RWPE2 (cell line): ENCODE measurements around the gene ARPP21.
A peak's percentile ranks its signal among the peaks of the same experiment; 100 is the strongest.

Experiments used
- ATAC-seq: fragments of 200-7000 bp; cut with Tn5 transposase; 3 replicates; pipeline ENCODE4 v1.9.1; 2021; ENCODE audit warnings: low read depth
- DNase-seq: peaks from one replicate; pipeline ENCODE4 v3.0.0-alpha.2; 2020; ENCODE audit warnings: low spot score
- H3K27ac ChIP-seq: fragments of 450-650 bp; 2 replicates; pipeline ENCODE4 v1.5.1; 2017; ENCODE audit warnings: mild to moderate bottlenecking; ENCODE audit not compliant: poor library complexity, severe bottlenecking
- H3K27me3 ChIP-seq: fragments of 250-450 bp; sonication (Bioruptor Pico); 2 replicates; pipeline ENCODE4 v1.5.1; 2021; ENCODE audit warnings: mild to moderate bottlenecking, moderate library complexity; ENCODE audit not compliant: insufficient read depth, poor library complexity, severe bottlenecking
- H3K36me3 ChIP-seq: fragments of 250-450 bp; sonication (Bioruptor Pico); 2 replicates; pipeline ENCODE4 v1.5.1; 2020; ENCODE audit warnings: low read depth, mild to moderate bottlenecking, moderate library complexity
- H3K4me1 ChIP-seq: fragments of 250-450 bp; sonication (Bioruptor Pico); 2 replicates; pipeline ENCODE4 v1.5.1; 2021; ENCODE audit warnings: mild to moderate bottlenecking, moderate library complexity; ENCODE audit not compliant: insufficient read depth, poor library complexity, severe bottlenecking
- H3K4me3 ChIP-seq: fragments of 250-450 bp; sonication (Bioruptor Pico); 2 replicates; pipeline ENCODE4 v1.5.1; 2021; ENCODE audit warnings: mild to moderate bottlenecking, moderate library complexity; ENCODE audit not compliant: severe bottlenecking
- H3K9me3 ChIP-seq: fragments of 250-450 bp; sonication (Bioruptor Pico); 2 replicates; pipeline ENCODE4 v1.5.1; 2021; ENCODE audit warnings: mild to moderate bottlenecking, moderate library complexity; ENCODE audit not compliant: severe bottlenecking
- TF ChIP-seq, protein P1 (sequence below): fragments of 450-650 bp; IDR thresholded peaks from one replicate; pipeline ENCODE4 v1.5.1; 2017; ENCODE audit warnings: mild to moderate bottlenecking, moderate library complexity; ENCODE audit not compliant: poor library complexity, severe bottlenecking

ARPP21 gene

DNA sequence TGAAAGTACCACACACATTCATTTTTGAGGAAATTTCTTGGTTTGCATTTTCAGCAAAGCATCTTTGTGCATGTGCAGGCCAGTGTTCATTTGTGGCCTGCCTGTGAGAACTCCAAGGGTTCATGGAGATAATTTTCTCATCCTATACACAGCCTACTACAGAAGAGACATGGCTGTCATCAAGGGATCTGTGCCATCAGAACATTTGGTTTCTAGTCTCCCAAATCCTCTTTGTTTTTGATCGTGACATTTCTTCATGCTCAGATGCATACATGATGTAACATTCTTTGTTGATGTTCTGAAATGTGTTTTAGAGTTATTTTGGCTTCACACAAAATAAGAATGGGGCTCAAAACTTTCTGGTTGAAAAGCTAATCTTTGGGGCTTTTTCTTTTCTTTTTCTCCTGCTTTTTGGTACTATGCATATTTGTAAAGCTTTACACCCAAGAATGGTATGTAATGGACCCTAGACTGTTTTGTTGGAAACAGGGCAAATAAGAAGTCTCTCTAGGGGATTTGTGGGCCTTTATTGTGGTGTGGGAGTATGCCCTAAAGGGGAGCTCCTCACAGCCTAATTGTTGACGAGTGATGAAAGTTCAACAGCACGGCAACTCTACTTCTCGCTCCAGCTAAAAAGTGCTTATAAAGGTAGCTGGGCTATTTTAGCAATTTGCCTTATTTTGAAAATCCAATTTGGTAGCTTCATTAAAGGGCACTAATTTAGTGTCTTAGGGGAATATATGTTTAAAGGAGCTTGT lies 3.2 kb upstream of the ARPP21 start:
- DNase-seq = no peak
- no peak for ATAC-seq
- Histone ChIP-seq H3K4me3 (no peak overlapping the region), H3K4me1 (no peaks in the 10 kb centered on the region), H3K36me3 (no peaks in the 10 kb centered on the region), H3K27ac (no peak overlapping the region), H3K27me3 (peaks cover 37% of the 10 kb centered on the region), H3K9me3 (no peaks in the 10 kb centered on the region)
- TF ChIP-seq, protein P1, sequence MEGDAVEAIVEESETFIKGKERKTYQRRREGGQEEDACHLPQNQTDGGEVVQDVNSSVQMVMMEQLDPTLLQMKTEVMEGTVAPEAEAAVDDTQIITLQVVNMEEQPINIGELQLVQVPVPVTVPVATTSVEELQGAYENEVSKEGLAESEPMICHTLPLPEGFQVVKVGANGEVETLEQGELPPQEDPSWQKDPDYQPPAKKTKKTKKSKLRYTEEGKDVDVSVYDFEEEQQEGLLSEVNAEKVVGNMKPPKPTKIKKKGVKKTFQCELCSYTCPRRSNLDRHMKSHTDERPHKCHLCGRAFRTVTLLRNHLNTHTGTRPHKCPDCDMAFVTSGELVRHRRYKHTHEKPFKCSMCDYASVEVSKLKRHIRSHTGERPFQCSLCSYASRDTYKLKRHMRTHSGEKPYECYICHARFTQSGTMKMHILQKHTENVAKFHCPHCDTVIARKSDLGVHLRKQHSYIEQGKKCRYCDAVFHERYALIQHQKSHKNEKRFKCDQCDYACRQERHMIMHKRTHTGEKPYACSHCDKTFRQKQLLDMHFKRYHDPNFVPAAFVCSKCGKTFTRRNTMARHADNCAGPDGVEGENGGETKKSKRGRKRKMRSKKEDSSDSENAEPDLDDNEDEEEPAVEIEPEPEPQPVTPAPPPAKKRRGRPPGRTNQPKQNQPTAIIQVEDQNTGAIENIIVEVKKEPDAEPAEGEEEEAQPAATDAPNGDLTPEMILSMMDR = no peak

DNA sequence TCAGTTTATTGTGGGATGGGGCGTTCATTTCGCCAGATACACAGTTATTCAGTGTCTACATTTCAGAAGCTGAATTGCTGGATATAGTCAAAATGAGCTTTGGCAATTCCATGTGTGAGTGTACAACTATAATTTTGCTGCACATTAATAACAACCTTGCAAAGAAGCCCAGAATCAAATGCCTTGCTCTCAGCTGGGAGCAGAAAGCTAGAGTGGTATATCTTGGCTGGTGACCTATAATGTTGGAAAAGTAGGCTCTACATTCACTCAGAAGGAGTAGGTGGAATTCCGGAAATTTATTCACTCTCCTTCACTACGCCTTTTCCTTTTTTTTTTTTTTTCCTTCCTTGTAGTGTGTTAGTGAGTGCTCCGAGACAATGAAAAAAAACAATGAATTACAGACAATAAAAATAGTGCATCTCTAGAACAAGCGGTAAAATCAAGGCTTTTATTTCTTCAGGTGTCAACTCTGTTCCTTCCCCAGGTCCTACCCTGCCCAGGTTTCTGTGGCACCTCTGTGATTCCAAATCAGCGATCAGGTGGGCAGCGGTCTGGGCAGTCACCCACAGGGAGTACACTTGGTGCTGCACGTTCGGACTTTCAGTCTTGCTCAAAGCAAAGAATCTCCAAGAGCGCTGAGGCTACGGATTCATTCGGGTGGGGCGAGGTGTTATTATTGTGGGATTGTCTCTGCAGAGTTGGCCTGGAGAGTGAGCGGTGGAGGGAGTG lies 910 bp upstream of the ARPP21 start:
- TF ChIP-seq, protein P1 = no peak
- H3K36me3 ChIP-seq = no peaks in the 10 kb centered on the region
- no peak for DNase-seq
- no peak for ATAC-seq
- no peak overlapping the region for H3K27ac ChIP-seq
- no peaks in the 10 kb centered on the region for H3K4me1 ChIP-seq
- peaks cover 51% of the 10 kb centered on the region for H3K27me3 ChIP-seq
- H3K9me3 ChIP-seq = no peaks in the 10 kb centered on the region
- H3K4me3 ChIP-seq = no peak overlapping the region

DNA sequence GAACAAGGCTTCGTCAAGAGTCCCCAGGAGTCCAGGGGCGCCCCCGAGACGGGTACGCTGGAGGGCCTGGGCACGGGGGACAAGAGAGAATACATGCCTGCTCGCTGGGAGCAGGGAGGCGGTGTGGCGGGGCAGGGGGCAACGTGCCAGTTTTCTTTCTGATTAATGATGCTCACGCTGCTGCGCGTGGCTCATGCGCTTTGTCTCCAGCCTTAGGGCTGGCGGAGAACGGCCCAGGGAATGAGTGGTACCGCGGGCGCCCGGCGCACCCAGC lies 408 bp upstream of the ARPP21 start:
- no peak overlapping the region for H3K27ac ChIP-seq
- H3K27me3 ChIP-seq = peaks cover 51% of the 10 kb centered on the region
- DNase-seq = peak; percentile 32
- no peaks in the 10 kb centered on the region for H3K4me1 ChIP-seq
- TF ChIP-seq, protein P1 = no peak
- no peaks in the 10 kb centered on the region for H3K36me3 ChIP-seq
- ATAC-seq = peak; percentile 35; the same call in 1 of the 3 replicates
- no peaks in the 10 kb centered on the region for H3K9me3 ChIP-seq
- no peak overlapping the region for H3K4me3 ChIP-seq

DNA sequence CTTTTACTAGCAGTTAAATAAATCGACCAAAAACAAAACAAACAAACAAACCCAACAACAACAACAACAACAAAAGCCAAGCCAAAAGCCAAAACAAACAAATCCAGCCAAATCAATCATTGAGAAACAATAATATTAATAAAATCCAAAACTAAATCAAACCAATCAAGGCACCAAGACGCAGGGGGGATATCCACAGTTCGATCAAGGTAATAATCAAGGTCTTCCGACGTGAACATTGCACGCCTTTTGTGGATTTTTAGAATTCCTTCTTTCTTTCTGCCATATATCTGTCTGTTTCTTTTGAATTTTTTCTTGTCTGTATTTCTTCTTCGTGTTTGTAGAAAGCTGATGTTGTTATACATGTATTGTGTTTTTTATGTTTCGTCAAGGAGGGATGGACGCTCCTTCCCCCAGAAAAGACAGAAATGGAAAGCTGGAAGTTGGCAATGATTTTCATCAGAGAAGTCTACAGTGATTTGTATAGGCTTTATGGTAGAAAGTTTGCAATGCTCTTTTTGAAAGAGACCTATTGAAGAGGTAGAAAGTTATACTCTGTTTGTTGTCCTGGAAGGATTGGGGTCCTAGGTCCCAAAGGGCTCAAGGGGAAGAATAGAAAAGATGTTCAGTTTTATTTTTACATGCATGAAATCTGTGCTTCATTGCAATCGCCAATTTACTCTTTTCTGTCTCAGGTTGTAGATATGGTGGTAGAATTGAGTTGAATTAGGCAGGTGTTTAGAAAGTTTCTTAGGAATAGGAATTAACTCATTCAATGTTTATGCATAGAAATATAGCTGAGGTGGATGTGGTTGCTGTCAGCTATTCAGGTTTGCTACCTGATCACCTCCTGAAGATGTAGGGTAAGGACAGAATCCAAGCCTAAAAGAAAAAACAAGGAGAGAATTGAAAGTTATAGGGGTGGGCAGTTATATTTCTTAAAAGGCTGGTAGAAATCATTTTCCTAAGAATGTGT lies 1.2 kb downstream of the ARPP21 start:
- Histone ChIP-seq H3K27me3 (peaks cover 58% of the 10 kb centered on the region), H3K27ac (no peak overlapping the region), H3K9me3 (no peaks in the 10 kb centered on the region), H3K4me1 (no peaks in the 10 kb centered on the region), H3K4me3 (no peak overlapping the region), H3K36me3 (no peaks in the 10 kb centered on the region)
- TF ChIP-seq, protein P1 = no peak
- DNase-seq (no peak), ATAC-seq (no peak)
